ENCODE measurements around the gene OSTM1. TPM values are rescaled to one million over a fixed set of nuclear protein-coding genes. Genes with fewer than 3 reads are reported as not detected.

The OSTM1 gene
- total and polyA plus RNA-seq, 7 donors: 3.6 to 267 (median 48.9) TPM

- WGBS, 2 donors: 85 to 89% methylated on average over 9 of the region's 9 CpGs
- no peaks in the 10 kb centered on the region for H3K4me1 ChIP-seq
- no peak overlapping the region for H3K27ac ChIP-seq
- no peak overlapping the region for H3K4me3 ChIP-seq
- no peak for TF ChIP-seq POLR2AphosphoS5 (IDR thresholded peaks at IDR 0.05)
- TF ChIP-seq POLR2A (IDR thresholded peaks at IDR 0.05): no peak
- no peak for TF ChIP-seq CTCF (IDR thresholded peaks at IDR 0.05)
- TF ChIP-seq EP300 (IDR thresholded peaks at IDR 0.05): no peak
- H3K36me3 ChIP-seq: no peaks in the 10 kb centered on the region
- H3K27me3 ChIP-seq: no peaks in the 10 kb centered on the region
- no peaks in the 10 kb centered on the region for H3K9me3 ChIP-seq
- intact Hi-C loops (cut with DNase I): no loop called here
- no peak for DNase-seq
Measured at GRCh38 chr6:107991772-107992550, 82.6 kb downstream of the OSTM1 start.

Small RNA genes lying within 50 kb of the gene (small RNA-seq; reads per million reads assigned to genes)
- gene RF00019: 0 reads per million in 3 donors

Other genes with a start within 250 kb of the OSTM1 start
- 10 to 100 TPM; 31.7 to 44.9 (median 33.9) TPM for gene SEC63, start 116.5 kb downstream of the OSTM1 start, total RNA-seq
- 10 to 100 TPM in 1 of 3 donors, 1 to 10 TPM in 2; 4.9 to 25.6 (median 7.2) TPM for gene SEC63, start 116.5 kb downstream of the OSTM1 start, polyA plus RNA-seq
- gene NR2E1, start 91.3 kb upstream of the OSTM1 start, total RNA-seq: not detected
- not detected for gene NR2E1, start 91.3 kb upstream of the OSTM1 start, polyA plus RNA-seq
- gene SNX3, start 186.3 kb upstream of the OSTM1 start, total RNA-seq: 100 to 1,000 TPM; 160 to 221 (median 217) TPM
- 100 to 1,000 TPM; 135 to 242 (median 241) TPM for gene SNX3, start 186.3 kb upstream of the OSTM1 start, polyA plus RNA-seq
- gene AFG1L, start 220.3 kb upstream of the OSTM1 start, total RNA-seq: 1 to 10 TPM; 2.8 to 6.9 (median 3.5) TPM
- 1 to 10 TPM; 2.1 to 3.7 (median 3.0) TPM for gene AFG1L, start 220.3 kb upstream of the OSTM1 start, polyA plus RNA-seq

All from sigmoid colon (tissue), 7 donors.